Measurements from ENCODE around the gene GIMAP6. TPM values are rescaled to one million over a fixed set of nuclear protein-coding genes. Genes with fewer than 3 reads are reported as not detected.
"Not testable (repeated sequence)": the region's sequence is repeated elsewhere in the genome, so short reads cannot be mapped to it uniquely, and the experiment has no call there.

Gene GIMAP6
- total and polyA plus RNA-seq, 2 experiments from 2014 or later: 0.09 TPM; not detected in 1

GRCh38 chr7:150620617-150621371, 11.4 kb downstream of the GIMAP6 start:
- Histone ChIP-seq H3K9me3 (ENCODE audit: low read depth) (no peaks in the 10 kb centered on the region), H3K36me3 (no peaks in the 10 kb centered on the region), H3K4me1 (ENCODE audit: low read depth) (no peaks in the 10 kb centered on the region), H3K27ac (no peak overlapping the region), H3K27me3 (no peaks in the 10 kb centered on the region), H3K4me3 (no peak overlapping the region)
- no peak for DNase-seq (ENCODE audit: low read depth in 1 of 2, low spot score in 1 of 2)
- TF ChIP-seq CTCF (IDR thresholded peaks at IDR 0.05; ENCODE audit: low read depth, low read length): no peak

- no peak overlapping the region for H3K4me3 ChIP-seq
- DNase-seq (ENCODE audit: low read depth in 1 of 2, low spot score in 1 of 2): no peak
- no peaks in the 10 kb centered on the region for H3K4me1 ChIP-seq (ENCODE audit: low read depth)
- H3K9me3 ChIP-seq (ENCODE audit: low read depth): no peaks in the 10 kb centered on the region
- H3K36me3 ChIP-seq: no peaks in the 10 kb centered on the region
- no peak for TF ChIP-seq CTCF (IDR thresholded peaks at IDR 0.05; ENCODE audit: low read depth, low read length)
- no peaks in the 10 kb centered on the region for H3K27me3 ChIP-seq
- H3K27ac ChIP-seq: no peak overlapping the region
Observed at GRCh38 chr7:150620061-150620460, 12.1 kb downstream of the GIMAP6 start.

GRCh38 chr7:150615221-150615755, 16.9 kb downstream of the GIMAP6 start:
- not testable (repeated sequence) for DNase-seq (ENCODE audit: low read depth in 1 of 2, low spot score in 1 of 2); H3K36me3 ChIP-seq; H3K4me1 ChIP-seq (ENCODE audit: low read depth); H3K4me3 ChIP-seq; H3K27me3 ChIP-seq; H3K27ac ChIP-seq; H3K9me3 ChIP-seq (ENCODE audit: low read depth)

GRCh38 chr7:150614426-150614825, 17.8 kb downstream of the GIMAP6 start:
- H3K36me3 ChIP-seq; H3K4me3 ChIP-seq; H3K27me3 ChIP-seq; DNase-seq (ENCODE audit: low read depth in 1 of 2, low spot score in 1 of 2); H3K4me1 ChIP-seq (ENCODE audit: low read depth); H3K9me3 ChIP-seq (ENCODE audit: low read depth); H3K27ac ChIP-seq: not testable (repeated sequence)

- Histone ChIP-seq H3K4me3 (no peak overlapping the region), H3K27me3 (no peaks in the 10 kb centered on the region), H3K36me3 (no peaks in the 10 kb centered on the region), H3K9me3 (ENCODE audit: low read depth) (no peaks in the 10 kb centered on the region), H3K27ac (no peak overlapping the region), H3K4me1 (ENCODE audit: low read depth) (no peaks in the 10 kb centered on the region)
- TF ChIP-seq CTCF (IDR thresholded peaks at IDR 0.05; ENCODE audit: low read depth, low read length): no peak
- no peak for DNase-seq (ENCODE audit: low read depth in 1 of 2, low spot score in 1 of 2)
Observed at GRCh38 chr7:150613880-150614279, 18.3 kb downstream of the GIMAP6 start.

- Histone ChIP-seq H3K36me3 (no peaks in the 10 kb centered on the region), H3K4me3 (no peak overlapping the region), H3K27me3 (no peaks in the 10 kb centered on the region), H3K4me1 (ENCODE audit: low read depth) (no peaks in the 10 kb centered on the region), H3K9me3 (ENCODE audit: low read depth) (no peaks in the 10 kb centered on the region), H3K27ac (no peak overlapping the region)
- TF ChIP-seq CTCF (IDR thresholded peaks at IDR 0.05; ENCODE audit: low read depth, low read length): no peak
- no peak for DNase-seq (ENCODE audit: low read depth in 1 of 2, low spot score in 1 of 2)
Observed at GRCh38 chr7:150612925-150613324, 19.3 kb downstream of the GIMAP6 start.

All from cardiac muscle cell (in vitro differentiated cells and primary cell).